GM23248 (cell line): ENCODE measurements around the gene PKD2L2.

Experiments
- EZH2 ChIP-seq: fragments of 200-600 bp; sonication (generic); IDR thresholded peaks from 2 replicates; pipeline ENCODE4 v1.6.1; 2018; ENCODE audit warnings: antibody characterized with exemption, mild to moderate bottlenecking; ENCODE audit not compliant: insufficient read depth, poor library complexity, severe bottlenecking
- EZH2phosphoT487 ChIP-seq: fragments of 200-600 bp; sonication (generic); IDR thresholded peaks from 2 replicates; pipeline ENCODE4 v1.6.1; 2018; ENCODE audit warnings: antibody characterized with exemption, moderate library complexity, mild to moderate bottlenecking, low read depth; ENCODE audit not compliant: insufficient read depth

DNA sequence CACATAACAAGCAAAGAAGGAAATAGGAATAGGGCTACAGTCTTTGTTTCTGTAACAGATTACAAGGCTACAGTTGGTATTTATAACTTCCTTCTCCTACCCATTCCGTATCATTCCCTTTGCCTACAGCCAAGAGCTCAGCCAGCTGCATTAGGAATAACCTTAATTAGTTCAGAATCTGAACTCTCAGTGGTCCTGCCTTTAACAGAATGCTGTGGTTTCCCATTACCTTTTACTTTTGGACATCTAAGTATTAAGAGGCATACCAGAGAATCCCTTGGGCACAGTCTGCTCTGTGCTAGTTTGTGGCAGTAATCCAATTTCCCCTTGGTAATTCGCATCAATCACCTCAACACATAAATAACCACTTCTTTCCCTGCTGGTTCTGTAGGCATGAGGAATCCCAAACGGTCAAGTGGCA is 44.2 kb downstream of the PKD2L2 start:
- no peak for TF ChIP-seq EZH2
- no peak for TF ChIP-seq EZH2phosphoT487
